Adrenal gland (tissue), 5 donors: Measurements from ENCODE around the gene KRTDAP.

Source experiments
- CTCF ChIP-seq, 6 experiments: fragments of 450-650 bp in 4 of 6; fragments of 200-600 bp in 2 of 6; sonication (generic) in 1 of 6; IDR thresholded peaks; 1 replicate in 5 of 6; 2 replicates in 1 of 6; pipeline versions ENCODE4 v1.5.1 to v1.8.0; 2016 to 2021; ENCODE audit warnings: antibody characterized with exemption in 6 of 6, mild to moderate bottlenecking in 2 of 6, moderate library complexity in 1 of 6
- POLR2A ChIP-seq, 2 donors: fragments of 450-650 bp; IDR thresholded peaks; one replicate each; pipeline ENCODE4 v1.6.1; 2017; ENCODE audit warnings: antibody characterized with exemption in 2 of 2, mild to moderate bottlenecking in 2 of 2, moderate library complexity in 1 of 2
- donor health status: DM: no; HTN: no; CAD: no.

GRCh38 chr19:35442091-35442490 is 48.2 kb downstream of the KRTDAP start:
- no peak for TF ChIP-seq CTCF (IDR thresholded peaks at IDR 0.05)
- TF ChIP-seq POLR2A (IDR thresholded peaks at IDR 0.05) = no peak
